Activated B cell treated with CpG ODN at 0.5 μM for 24 hours (primary cell): ENCODE measurements around the gene LRRC74B. TPM values are rescaled to one million over a fixed set of nuclear protein-coding genes. Genes with fewer than 3 reads are reported as not detected.
"Not testable (repeated sequence)": the region's sequence is repeated elsewhere in the genome, so short reads cannot be mapped to it uniquely, and the experiment has no call there.

Experiments used
- ATAC-seq: fragments of 200-7000 bp; cut with Tn5 transposase; one replicate; pipeline ENCODE4 v1.10.0; 2021; ENCODE audit warnings: low read depth, mild to moderate bottlenecking, moderate library complexity
- CTCF ChIA-PET: fragments of 350-600 bp; sonication (Branson Sonifier 250); formaldehyde crosslinking; loops from one replicate; lab custom pipeline; 2021; ENCODE audit warnings: antibody characterized with exemption; lab: Charles Lee
- POLR2A ChIA-PET: fragments of 350-600 bp; sonication (Branson Sonifier 250); formaldehyde crosslinking; loops from one replicate; lab custom pipeline; 2021; ENCODE audit warnings: antibody characterized with exemption; lab: Charles Lee
- DNase-seq: peaks from one replicate; pipeline ENCODE4 v3.0.0; 2022
- H3K27ac Mint-ChIP-seq: one replicate; pipeline ENCODE4 v1.8.0; 2020; ENCODE audit warnings: mixed read lengths
- H3K27me3 Mint-ChIP-seq: one replicate; pipeline ENCODE4 v1.8.0; 2021; ENCODE audit warnings: mixed read lengths
- H3K36me3 Mint-ChIP-seq: one replicate; pipeline ENCODE4 v1.8.0; 2021; ENCODE audit warnings: low read depth, mixed read lengths
- H3K4me1 Mint-ChIP-seq: one replicate; pipeline ENCODE4 v1.8.0; 2021; ENCODE audit warnings: mixed read lengths
- H3K4me3 Mint-ChIP-seq: one replicate; pipeline ENCODE4 v1.8.0; 2020; ENCODE audit warnings: mild to moderate bottlenecking, mixed read lengths
- H3K9me3 Mint-ChIP-seq: one replicate; pipeline ENCODE4 v1.8.0; 2020; ENCODE audit warnings: mixed read lengths
- CTCF ChIP-seq: fragments of 200-600 bp; IDR thresholded peaks from one replicate; pipeline ENCODE4 v1.8.0; 2022; ENCODE audit warnings: antibody characterized with exemption, mild to moderate bottlenecking
- intact Hi-C: fragments of 100-400 bp; cut with micrococcal nuclease; formaldehyde crosslinking; loops from one replicate; pipeline ENCODE4 v1.15.1; 2024
- total RNA-seq: library from RNA; stranded (reverse); gene quantifications from 2 replicates; pipeline ENCODE4 v1.2.3, GENCODE V29; 2022

The LRRC74B gene
- total RNA-seq, 1 donor from 2014 or later: not detected

- ChIA-PET CTCF (no interaction called here), POLR2A (no interaction called here)
- H3K27ac Mint-ChIP-seq: no peak overlapping the region
- H3K4me1 Mint-ChIP-seq: no peaks in the 10 kb centered on the region
- H3K9me3 Mint-ChIP-seq: no peaks in the 10 kb centered on the region
- no peak for DNase-seq
- ATAC-seq: no peak
- no peak overlapping the region for H3K4me3 Mint-ChIP-seq
- no peak for TF ChIP-seq CTCF
- peaks cover 4% of the 10 kb centered on the region for H3K27me3 Mint-ChIP-seq
- intact Hi-C loops: no loop called here
- H3K36me3 Mint-ChIP-seq: no peaks in the 10 kb centered on the region
Measured at GRCh38 chr22:21067901-21068680, 22.3 kb downstream of the LRRC74B start.

GRCh38 chr22:21068681-21069276 lies 23.0 kb downstream of the LRRC74B start:
- no peak for ATAC-seq
- no peak for DNase-seq
- ChIA-PET POLR2A (no interaction called here), CTCF (no interaction called here)
- intact Hi-C loops: no loop called here
- no peak overlapping the region for H3K27ac Mint-ChIP-seq
- TF ChIP-seq CTCF: no peak
- H3K36me3 Mint-ChIP-seq: no peaks in the 10 kb centered on the region
- peaks cover 4% of the 10 kb centered on the region for H3K27me3 Mint-ChIP-seq
- H3K4me1 Mint-ChIP-seq: no peaks in the 10 kb centered on the region
- H3K4me3 Mint-ChIP-seq: no peak overlapping the region
- H3K9me3 Mint-ChIP-seq: no peaks in the 10 kb centered on the region

- POLR2A ChIA-PET: no interaction called here
- no peaks in the 10 kb centered on the region for H3K4me1 Mint-ChIP-seq
- no peaks in the 10 kb centered on the region for H3K36me3 Mint-ChIP-seq
- H3K9me3 Mint-ChIP-seq: no peaks in the 10 kb centered on the region
- no peak for ATAC-seq
- no peak overlapping the region for H3K27ac Mint-ChIP-seq
- TF ChIP-seq CTCF: no peak
- no peak overlapping the region for H3K4me3 Mint-ChIP-seq
- no peak for DNase-seq
- CTCF ChIA-PET: no interaction called here
- H3K27me3 Mint-ChIP-seq: peaks cover 4% of the 10 kb centered on the region
- intact Hi-C loops: no loop called here
Measured at GRCh38 chr22:21069375-21069774, 23.6 kb downstream of the LRRC74B start.

GRCh38 chr22:21070690-21071615 lies 25.2 kb downstream of the LRRC74B start:
- intact Hi-C loops: no loop called here
- Mint-ChIP-seq H3K36me3 (no peaks in the 10 kb centered on the region), H3K27me3 (peaks cover 1% of the 10 kb centered on the region)

GRCh38 chr22:21071796-21072195 lies 26.1 kb downstream of the LRRC74B start:
- H3K4me3 Mint-ChIP-seq, intact Hi-C loops, H3K4me1 Mint-ChIP-seq, H3K27me3 Mint-ChIP-seq, POLR2A ChIA-PET, H3K27ac Mint-ChIP-seq, ATAC-seq, H3K36me3 Mint-ChIP-seq, CTCF ChIA-PET, DNase-seq, H3K9me3 Mint-ChIP-seq: not testable (repeated sequence)

More at GRCh38 chr22:21070690-21071615, 25.2 kb downstream of the LRRC74B start:
- DNase-seq: no peak
- Mint-ChIP-seq H3K4me1 (no peaks in the 10 kb centered on the region), H3K27ac (no peak overlapping the region), H3K9me3 (no peaks in the 10 kb centered on the region), H3K4me3 (no peak overlapping the region)
- ChIA-PET CTCF (no interaction called here), POLR2A (interaction anchor here (0.5 kb wide), 1 partner anchor 131 kb away, joined by 4 read pairs; no protein-coding TSS in a partner anchor)
- no peak for TF ChIP-seq CTCF
- no peak for ATAC-seq
